Endometrium (tissue), 2 donors: ENCODE measurements around the gene NOL9.

ENCODE experiments used
- FAIRE-seq: peaks from 2 replicates; lab custom pipeline; 2012; peaks lifted over from hg19 to GRCh38; lab: Jason Lieb, UNC
- donor health status: control.
- donor health status: control.

Gene NOL9

DNA sequence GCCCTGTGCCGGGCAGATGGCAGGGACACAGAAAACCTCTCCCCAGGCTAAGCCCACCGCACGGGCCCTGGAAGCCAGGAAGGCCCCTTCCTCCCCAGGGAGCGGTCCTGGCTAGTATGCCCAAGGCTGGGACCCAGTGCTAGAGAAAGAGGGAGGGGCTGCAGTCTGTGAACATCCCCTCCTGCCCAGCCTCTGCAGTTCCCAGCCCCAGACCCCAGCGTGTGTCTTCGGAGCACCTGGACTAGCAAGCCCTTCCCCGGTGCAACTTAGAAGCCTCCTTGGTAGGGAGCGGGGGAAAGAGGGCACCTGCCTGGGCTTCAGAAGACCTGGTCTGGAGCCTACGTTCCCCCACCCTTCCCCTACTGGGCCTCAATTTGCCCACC lies 64.9 kb downstream of the NOL9 start:
- FAIRE-seq = no peak

DNA sequence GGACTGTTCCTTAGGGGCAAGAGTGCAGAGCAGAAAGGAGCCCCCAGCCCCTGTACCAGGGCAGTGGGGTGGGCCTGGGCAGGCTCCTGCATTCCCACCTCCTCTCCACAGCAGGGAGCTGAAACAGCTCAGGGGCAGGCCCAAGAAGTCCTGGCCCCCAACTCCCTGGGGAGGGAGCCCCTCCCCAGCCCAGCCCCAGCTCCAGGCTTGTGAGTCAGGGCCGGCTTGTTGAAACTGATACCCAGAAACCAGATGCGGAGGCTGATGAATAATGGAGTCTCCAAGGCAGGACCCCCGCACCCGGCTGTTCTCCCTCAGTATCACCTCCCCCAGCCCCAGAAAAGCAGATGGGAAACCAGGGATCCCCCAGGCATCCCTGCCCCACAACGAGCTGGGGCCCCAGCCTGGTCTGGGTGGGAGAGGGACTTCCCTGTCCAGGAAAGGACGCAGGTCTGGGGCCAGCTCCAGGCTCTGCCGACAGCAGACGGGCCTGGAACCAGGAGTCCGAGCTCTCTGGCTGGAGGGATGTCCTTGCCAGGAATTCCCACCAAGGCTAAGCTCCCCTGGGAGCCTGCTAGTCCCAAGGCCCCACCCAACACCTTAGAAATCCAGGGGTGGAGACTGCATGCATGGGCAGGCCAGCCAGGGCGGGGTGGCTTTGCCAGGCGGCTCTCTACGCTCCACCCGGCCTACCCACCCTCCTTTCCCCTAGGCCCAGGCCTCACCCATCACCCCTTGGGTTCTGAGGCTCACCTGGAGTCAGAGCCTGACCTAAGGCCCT lies 65.5 kb downstream of the NOL9 start:
- no peak for FAIRE-seq

DNA sequence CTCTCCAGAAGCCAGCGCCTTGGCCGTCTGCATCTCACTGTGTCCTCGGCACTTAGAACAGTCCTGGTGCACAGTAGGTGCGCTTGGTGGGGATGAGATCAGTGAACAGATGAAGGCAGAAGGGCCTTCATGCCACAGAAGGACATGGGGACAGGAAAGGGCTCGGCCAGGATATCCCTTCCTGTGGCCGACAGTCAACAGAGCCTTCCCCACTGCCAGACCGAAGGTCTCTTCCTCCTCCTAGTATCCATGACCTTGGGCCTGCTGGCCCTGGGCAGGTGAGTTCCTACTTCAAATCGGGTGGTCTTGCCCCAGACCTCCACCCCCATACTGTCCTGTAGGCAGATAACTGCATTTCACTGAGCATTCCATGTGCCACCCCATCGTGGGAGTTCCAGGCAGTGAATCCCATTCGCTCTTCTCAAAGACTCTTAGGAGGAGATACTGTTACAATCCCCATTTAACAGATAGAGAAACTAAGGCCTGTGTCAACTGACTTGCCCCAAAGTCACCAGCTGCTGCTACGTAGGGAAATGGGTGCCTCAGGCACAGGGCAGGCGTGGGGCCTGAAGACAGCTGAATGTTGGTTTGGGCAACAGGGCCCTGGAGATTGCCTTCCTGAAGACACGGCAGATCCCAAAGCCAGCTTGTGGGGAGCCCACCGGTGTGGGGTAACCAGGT lies 66.4 kb downstream of the NOL9 start:
- no peak for FAIRE-seq

DNA sequence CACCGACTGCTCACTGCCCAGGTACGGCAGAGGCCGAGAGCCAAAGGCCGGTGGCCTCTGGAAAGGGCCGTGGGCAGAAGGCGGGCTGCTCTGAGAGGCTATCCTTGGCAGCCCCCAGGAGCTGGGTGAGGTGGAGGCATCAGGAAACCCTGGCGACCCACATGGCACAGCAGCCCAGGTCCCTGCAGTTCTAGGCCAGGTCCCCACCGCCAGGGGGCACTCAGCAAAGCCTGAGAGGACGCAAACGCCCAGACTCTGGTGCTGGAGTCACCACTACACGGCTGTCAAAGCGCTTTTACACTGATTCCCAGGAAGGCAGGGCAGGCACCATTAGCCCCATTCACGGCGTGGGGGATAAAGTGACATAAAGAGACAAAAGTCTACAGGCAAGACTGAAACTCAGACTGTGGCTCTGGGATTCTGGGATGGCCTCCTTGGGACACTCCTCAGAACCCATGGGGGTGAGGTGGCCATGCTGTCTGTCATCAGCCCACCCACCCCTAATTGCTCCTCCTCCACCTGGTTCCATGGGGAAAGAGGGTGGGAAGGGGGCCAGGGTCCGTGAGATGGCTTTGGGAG lies 67.8 kb downstream of the NOL9 start:
- no peak for FAIRE-seq

DNA sequence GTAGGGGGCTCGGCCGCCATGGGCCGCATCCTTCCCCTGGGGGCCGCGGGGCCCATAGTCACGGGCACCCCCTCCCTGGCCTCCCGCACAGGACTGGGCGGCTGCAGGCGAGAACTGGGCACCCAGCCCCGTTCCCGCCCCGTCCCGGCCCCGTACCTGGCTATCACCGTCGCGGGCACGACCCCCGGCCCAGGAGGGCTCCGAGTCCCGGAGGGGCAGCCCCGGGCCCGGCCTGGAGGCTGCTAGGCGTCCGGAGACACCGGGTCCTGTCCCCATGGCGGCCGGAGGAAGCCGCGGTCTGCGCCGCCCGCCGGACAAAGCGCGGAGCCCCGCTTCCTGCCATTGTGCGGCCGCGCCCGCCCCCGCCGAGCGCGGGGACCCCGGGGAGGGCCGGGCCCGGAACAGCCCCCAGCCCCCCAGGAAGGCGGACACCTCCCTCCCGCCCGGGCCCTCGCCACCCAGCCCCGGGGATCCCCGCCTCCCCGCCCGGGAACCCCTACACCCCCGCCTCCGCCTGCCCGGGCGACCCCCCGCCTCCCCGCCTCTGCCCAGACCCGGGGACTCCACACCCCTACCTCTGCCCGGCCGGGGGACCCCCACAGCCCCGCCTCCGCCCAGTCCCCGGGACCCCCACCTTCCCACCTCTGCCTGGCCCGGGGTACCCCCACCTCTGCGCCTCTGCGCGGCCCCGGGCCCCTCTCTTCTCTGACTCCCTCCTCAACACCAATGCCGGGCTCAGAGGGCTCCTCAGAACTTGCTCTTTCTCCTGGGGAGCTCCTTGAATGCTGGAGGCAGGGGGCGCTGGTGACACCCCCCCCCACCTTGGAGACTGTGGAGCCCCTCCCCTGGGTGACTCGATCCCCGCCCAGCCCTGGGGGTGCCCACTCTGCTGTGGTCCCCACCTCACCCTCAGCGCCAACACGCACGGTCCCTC lies 68.9 kb downstream of the NOL9 start:
- no peak for FAIRE-seq

DNA sequence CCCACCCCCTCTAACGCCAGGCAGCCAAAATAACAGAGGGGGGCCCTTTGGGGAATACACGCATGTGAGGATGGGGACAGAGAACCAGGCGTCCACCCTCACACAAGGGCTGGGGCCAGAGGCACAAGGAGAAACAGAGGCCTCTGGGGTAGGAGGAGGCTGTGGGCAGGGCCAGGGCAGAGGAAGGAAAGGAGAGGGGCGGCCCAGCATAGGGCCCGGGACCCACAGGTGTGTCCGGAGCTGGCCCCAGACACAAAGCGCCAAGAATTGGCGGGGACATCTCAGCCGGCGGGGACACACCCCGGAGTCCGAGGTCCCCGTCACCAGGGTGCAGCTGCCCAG lies 69.5 kb downstream of the NOL9 start:
- FAIRE-seq = no peak

DNA sequence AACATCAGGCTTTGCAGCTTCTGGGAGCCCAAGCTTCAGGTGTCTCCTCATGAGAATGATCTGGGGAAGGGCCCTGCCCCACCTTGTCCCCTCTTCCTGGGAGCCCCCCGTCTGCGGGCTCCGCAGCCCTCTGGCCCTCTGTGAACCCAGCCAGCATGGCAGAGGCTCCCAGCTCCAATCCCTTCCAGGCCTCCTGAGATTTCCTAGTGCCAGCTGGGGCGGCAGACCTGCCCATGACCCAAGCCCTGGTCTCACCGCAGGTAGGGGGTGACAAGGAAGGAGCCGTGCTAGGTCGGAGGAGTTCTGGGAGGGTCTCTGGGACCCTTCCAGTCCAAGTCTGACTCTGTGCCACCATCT lies 70.6 kb downstream of the NOL9 start:
- FAIRE-seq = no peak

DNA sequence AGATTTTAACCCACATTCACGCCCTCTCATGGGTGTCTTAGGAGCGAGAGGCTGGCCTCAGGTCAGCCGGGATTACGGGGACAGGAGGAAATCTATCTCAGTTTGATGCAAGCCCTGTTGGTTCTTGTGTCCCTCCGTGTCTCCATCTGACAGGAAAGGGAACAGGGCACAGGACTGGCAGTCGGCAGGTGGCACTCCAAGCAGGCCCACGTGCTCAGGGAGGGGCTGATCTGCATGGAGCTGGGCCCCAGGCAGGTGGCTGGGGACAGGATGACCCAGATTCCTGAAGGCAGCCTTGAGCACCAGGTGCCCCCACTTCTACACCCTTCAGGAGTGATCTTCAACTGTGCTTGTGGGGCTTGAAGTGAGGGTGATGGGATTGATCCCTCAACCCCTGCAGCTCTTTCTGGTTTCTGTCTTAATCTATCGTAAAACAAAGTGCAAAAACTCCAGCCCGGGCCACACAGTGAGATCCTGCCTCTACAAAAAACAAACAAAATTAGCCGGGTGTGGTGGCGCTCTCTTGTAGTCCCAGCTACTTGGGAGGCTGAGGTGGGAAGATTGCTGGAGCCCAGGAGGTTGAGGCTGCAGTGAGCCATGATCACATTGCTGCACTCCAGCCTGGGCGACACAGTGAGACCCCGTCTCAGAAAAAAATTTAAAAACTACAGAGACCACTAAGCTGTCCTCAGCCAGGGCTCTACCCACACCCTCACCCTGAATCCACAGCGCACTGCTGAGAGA lies 71.1 kb downstream of the NOL9 start:
- FAIRE-seq = no peak

DNA sequence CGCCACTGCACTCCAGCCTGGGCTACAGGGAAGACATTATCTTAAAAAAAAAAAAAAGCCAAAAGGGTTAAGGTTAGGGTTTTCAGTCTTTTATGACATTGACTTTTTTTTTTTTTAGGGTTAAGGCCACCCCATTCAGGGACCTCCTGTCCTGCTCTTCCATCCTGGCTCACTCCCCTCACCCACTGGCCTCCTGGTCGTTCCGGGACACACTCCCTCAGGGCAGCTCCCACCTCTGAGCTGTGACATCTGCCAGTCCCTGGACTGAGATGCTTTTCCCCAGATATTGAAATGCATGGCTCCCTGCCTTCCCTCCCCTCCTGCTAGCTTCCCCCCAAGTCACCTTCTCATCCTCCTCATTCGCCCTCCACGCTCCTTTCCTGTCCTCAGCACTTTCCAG lies 72.5 kb downstream of the NOL9 start:
- FAIRE-seq = no peak

DNA sequence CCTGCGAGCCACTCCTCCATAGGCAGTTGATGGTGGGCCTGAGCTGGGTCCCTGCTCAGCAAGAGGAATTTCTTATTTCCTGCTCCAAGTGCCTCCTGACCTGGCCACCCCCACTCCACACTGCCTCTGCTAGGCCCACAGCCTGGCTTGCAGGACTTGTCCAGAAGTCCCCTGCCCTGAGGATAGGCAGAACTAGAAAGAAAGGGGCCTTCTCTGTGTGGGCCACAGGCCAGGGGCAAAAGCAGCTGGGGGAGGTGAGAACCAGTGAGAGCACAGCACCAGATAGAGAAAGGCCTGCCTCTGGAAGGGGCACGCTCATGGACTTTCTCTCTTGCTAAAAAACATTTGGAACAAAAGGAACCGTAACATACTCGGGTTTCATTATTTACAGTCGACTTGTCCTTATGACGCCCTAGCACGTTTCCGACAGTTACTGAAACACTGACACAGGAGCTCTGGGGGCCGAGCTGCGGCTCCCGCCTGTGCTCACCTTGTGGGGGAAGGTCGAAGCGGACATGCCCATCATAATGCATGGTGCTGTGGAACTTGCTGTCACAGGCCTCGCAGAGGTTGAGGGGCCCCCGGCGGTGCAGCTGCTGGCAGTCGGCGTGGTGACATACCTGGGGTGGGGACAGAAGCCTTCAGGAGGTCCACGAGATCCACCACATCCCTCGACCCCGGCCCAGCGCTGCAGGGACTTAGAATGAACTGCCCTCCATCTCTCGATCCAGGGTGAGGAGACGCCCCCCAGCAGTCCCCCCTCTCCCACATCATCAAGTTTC lies 77.1 kb downstream of the NOL9 start:
- no peak for FAIRE-seq

DNA sequence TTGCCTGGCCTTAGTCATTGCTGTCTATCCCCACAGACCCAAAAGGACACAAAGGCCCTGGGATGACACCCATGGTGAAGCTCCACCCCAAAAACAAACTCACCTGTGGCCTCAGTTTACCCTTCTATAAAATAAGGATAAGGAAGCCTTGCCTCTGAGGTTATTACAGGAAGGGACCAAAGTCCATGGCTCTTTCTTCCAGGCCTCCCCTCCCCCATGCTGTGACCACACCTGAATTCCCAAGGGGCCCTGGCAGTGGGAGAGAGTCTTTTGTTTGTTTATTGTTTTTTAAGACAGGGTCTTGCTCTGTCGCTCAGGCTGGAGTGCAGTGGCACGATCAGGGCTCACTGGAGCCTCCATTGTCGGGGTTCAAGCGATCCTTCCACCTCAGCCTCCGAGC lies 77.8 kb downstream of the NOL9 start:
- FAIRE-seq = no peak

DNA sequence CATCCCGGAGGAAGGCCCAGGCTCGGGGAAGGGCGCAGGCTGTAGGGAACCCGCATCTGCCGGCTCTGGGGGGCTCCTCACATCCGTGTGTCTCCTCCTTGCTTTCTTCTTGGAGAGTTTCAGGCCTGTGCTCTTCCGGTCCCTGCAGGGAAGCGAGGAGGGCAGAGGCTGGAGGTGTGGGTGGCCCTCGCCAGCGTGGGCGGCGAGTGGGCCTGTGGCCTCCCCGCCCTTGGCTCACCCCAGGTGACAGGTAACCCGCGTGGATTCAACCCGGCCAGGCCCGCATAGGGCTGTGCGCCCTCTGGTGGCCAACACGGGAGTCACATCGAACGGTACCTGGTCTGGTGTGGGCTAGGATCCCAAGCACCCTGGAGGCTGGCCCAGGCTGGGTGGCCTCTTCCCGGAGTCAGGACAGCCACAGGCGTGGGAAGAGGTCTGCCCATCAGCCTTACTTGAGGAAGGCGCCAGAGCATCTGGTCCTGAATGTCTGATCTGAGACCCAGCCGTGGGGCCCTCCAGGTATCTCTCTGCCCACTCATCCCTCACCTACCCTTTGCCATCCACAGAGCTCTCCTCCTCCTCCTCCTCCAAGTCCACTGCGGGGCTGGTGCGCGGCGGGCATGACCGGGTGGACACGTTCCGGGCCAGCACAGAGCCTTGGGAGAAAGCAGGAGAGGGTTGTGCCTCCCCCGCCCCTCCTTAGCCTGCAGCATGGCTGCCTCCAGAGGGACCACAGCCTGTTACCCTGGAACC lies 78.8 kb downstream of the NOL9 start:
- FAIRE-seq = no peak

DNA sequence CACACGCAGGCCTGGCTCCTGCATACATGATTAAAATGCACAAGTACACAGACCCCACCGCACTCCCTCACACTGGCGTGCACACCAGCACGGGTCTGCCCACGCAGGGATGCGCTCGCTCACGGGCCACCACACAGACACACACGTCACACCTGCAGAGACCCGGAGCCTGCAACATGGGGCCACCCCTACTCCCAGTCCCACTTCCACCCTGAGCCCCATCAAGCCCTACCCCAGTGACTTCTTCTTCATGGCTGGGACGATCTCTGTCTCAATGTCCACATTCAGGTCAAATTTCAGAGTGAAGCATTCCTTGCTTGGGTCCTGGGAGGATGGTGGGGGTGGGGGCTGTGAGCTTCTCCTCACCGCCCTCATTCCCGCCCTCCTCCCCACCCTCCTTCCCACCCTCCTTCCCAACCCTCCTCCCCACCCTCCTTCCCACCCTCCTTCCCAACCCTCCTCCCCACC lies 79.5 kb downstream of the NOL9 start:
- no peak for FAIRE-seq

DNA sequence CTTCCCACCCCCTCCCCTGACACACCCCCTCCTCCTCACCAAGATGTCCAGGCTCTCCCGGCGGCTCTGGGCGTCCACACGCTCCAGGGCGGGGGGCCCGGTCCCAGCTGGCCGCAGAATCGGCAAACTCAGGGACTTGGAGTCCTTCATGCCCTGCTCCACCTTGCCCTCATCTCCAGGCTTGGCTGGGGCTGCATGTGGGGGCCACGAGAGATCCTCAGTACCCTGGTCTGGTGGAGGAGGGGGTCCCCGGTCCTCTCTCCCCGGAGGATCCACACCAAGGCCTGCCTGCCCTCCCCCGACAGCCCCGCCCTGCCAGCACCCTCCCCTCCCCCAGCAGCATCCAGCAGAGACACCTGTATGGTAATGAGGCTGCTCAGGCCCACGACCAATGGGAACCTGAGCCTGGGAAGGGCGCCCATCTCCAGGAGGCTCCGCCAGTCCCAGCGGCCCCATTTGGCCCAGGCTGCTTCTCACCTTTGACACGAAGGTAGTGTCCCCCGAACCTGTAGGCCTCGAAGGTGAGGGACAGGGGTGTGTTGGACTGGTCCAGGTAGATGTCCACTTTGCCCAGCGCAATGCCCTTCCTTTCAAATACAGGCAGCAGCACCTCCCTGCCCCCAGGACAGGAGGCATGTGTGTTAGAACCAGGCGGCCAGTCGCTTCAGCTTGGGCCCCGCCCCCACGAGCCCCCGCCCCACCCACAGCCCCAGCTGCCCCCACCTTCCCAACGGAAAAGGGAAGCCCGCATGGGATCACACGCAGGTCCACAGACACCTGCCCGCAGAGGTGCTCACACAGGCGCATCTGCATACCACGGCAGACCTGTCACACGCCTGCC lies 80.1 kb downstream of the NOL9 start:
- no peak for FAIRE-seq

DNA sequence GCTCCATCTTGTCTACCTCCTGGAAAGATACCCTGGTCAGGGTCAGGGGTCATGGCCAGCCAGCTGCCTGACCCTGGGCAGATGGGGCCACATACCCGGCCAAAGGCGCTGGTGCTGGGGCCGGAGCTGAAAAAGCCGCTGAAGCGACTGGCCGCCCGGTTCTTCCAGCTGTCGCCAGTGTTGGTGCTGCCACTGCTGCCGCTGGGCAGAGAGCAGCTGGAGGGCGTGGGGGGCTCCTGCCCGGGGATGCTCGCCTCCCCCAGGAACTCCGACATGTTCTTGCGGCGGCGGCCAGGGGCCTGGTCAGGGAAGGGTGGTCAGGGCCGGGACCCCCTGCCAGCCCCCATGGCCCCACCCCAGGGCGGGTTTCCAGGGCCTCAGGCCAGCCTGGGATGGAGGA lies 81.2 kb downstream of the NOL9 start:
- FAIRE-seq = no peak

DNA sequence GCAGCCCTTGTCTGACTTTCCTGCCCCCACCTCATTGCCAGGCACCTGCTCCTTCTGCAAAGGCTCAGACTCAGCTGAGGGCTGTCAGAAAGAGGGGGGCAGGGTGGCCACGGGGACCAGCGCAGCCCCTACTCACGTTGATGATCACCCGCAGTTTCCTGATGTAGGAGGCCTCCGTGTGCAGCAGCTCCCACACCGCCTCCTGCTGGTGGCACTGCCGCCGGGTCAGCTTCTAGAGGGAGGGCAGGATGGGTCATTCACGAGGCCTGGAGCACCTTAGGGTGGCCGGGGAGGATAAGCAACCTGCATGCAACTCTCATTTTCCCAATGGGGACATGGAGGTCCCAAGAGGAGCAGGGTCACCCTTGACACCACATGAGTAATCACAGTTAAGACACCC lies 81.9 kb downstream of the NOL9 start:
- FAIRE-seq = no peak

DNA sequence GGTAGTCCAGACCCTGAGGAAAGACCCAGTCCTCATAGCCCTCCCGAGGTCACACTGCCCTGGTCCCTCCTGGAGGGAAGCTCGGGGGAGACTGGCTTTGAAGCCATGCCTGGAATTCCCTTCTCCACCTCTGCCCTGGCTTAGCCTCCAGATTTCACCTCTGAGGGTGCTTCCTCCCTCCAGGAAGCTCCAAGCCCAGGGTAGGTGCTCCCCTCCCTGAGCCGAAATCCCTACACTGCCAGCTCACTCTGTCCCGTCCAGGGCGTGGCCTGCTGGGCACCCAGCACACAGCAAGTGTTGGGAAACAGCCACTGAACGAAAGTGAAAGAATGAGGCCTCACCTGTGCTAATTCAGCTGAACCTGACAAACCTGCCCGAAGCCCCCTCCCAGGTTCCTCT lies 82.3 kb downstream of the NOL9 start:
- no peak for FAIRE-seq
